ENCODE data around the gene RFXANK.

- TF ChIP-seq SIN3A (IDR thresholded peaks at IDR 0.05; ENCODE audit: borderline replicate concordance, insufficient read depth, low read length) (no peak), TAF1 (IDR thresholded peaks at IDR 0.05; ENCODE audit: borderline replicate concordance, insufficient read depth, low read length) (no peak)
Observed at GRCh38 chr19:19211499-19212420, 19.7 kb downstream of the RFXANK start, which contains the start of gene NCAN.
